ENCODE data around the gene RAD51B. TPM values are rescaled to one million over a fixed set of nuclear protein-coding genes. Genes with fewer than 3 reads are reported as not detected.
"Not testable (repeated sequence)": the region's sequence is repeated elsewhere in the genome, so short reads cannot be mapped to it uniquely, and the experiment has no call there.

Gene RAD51B
- total RNA-seq, 1 donor from 2014 or later: 38.6 TPM

DNA sequence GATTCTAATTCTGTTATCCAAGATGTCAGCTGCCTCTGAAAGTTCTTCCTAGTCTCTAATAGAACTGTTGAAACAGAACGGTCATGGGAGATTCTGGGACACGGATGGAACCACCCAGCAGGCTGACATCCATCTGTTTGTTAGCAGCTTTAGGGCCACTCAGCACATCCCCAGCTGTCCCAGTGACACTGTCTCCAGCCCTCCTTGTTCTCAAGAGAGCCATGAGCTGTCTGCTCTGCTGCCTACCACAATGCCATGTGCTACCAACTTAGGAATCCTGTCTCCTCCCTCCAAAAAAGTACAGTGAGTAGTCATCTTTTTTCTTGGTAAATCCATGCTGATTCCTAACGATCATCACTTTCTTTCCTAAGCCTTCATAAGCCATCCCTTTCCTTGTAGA, 842.8 kb downstream of the RAD51B start:
- Histone ChIP-seq H3K4me1 (ENCODE audit: control insufficient read depth in 3 of 3, insufficient read depth in 3 of 3, low read length in 3 of 3) (peaks cover 39 to 46% (median 40%) of the 10 kb centered on the region in 3 donors), H3K27me3 (ENCODE audit: control insufficient read depth in 3 of 3, insufficient read depth in 3 of 3, low read length in 3 of 3) (no peaks in the 10 kb centered on the region), H3K9me3 (ENCODE audit: control insufficient read depth in 3 of 3, low read length in 3 of 3) (no peaks in the 10 kb centered on the region), H3K27ac (ENCODE audit: low read depth, low read length) (no peak overlapping the region), H3K36me3 (ENCODE audit: control insufficient read depth in 3 of 3, insufficient read depth in 3 of 3, low read length in 3 of 3) (no peaks in the 10 kb centered on the region), H3K4me3 (ENCODE audit: low read length in 3 of 3) (no peak overlapping the region), H3K9ac (ENCODE audit: low read depth in 1 of 3, low read length in 3 of 3) (no peak overlapping the region)

DNA sequence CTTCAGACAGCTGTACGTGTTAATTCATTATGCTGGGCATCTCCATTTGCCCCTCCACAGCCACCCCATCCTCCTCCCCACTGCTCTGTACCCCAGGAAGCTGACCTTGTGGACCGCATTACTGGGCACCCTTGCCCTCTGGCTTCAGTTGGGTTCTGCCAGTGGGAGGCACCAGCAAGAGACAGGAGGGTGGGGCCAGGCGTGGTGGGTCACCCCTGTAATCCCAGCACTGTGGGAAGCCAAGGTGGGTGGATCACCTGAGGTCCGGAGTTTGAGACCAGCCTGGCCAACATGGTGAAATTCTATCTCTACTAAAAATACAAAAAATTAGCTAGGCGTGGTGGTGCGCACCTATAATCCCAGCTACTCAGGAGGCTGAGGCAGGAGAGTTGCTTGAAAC, 843.2 kb downstream of the RAD51B start:
- peaks cover 41 to 49% (median 41%) of the 10 kb centered on the region in 3 donors for H3K4me1 ChIP-seq (ENCODE audit: control insufficient read depth in 3 of 3, insufficient read depth in 3 of 3, low read length in 3 of 3)
- H3K4me3 ChIP-seq (ENCODE audit: low read length in 3 of 3); H3K27ac ChIP-seq (ENCODE audit: low read depth, low read length); H3K27me3 ChIP-seq (ENCODE audit: control insufficient read depth in 3 of 3, insufficient read depth in 3 of 3, low read length in 3 of 3); H3K9me3 ChIP-seq (ENCODE audit: control insufficient read depth in 3 of 3, low read length in 3 of 3); H3K9ac ChIP-seq (ENCODE audit: low read depth in 1 of 3, low read length in 3 of 3); H3K36me3 ChIP-seq (ENCODE audit: control insufficient read depth in 3 of 3, insufficient read depth in 3 of 3, low read length in 3 of 3): not testable (repeated sequence)

DNA sequence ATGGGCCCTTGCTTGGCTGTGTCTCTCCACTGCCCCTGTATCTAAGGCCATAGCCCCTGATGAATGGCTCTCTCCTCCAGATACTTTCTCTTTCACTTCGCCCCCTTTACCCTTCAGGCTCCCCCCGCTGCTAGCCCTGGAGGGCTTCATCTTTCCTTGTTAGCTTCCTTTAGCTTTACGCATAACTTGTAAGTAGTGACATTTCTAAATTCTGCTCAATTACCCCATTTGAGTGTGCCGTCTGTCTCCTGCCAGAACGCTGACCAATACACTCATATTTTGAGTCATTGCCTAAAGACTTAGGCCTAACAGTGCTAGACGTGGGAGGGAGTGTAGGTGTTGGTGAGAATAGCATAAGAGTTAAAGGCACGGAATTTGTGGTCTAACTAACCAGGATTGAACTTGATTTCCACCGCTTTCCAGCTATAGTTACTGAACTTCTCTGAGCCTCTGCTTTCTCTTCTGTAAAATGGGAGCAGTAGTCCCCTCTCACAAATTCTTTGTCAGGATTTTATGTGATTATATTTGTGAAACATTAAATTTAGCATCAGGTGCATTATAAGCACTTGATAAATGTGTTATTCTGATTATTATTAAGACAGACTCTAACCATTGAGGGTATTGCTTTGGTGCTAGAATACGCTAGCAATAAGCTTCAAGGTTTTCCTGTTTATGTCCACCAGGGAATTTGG, 844.0 kb downstream of the RAD51B start:
- Histone ChIP-seq H3K9ac (ENCODE audit: low read depth in 1 of 3, low read length in 3 of 3) (no peak overlapping the region), H3K27ac (ENCODE audit: low read depth, low read length) (peak overlapping the region; percentile 59), H3K4me1 (ENCODE audit: control insufficient read depth in 3 of 3, insufficient read depth in 3 of 3, low read length in 3 of 3) (peaks cover 40 to 52% (median 42%) of the 10 kb centered on the region in 3 donors)

DNA sequence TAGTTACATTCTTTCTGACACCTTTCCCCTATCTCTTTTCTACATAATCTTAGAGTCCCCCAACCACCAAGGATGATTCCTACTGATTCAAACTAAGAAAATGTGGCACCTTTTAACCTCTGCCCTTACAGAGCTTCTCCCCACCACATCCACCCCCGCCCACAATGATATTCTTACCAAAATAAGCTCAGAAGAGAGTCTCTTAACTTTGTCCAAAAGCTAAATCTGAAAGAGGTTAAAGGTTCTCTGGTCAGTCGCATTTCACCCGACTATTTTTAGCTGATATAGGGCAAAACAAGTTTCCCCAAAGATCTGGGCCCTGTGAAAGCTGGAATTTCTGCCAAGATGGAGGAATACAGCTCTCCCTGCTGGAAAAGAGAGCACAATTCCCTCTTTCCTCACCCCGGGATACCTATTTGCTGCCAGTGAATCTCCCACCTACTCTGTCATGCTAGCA, 844.7 kb downstream of the RAD51B start:
- Histone ChIP-seq H3K27ac (ENCODE audit: low read depth, low read length) (peak overlapping the region; percentile 59), H3K36me3 (ENCODE audit: control insufficient read depth in 3 of 3, insufficient read depth in 3 of 3, low read length in 3 of 3) (no peaks in the 10 kb centered on the region), H3K27me3 (ENCODE audit: control insufficient read depth in 3 of 3, insufficient read depth in 3 of 3, low read length in 3 of 3) (no peaks in the 10 kb centered on the region), H3K9me3 (ENCODE audit: control insufficient read depth in 3 of 3, low read length in 3 of 3) (no peaks in the 10 kb centered on the region), H3K9ac (ENCODE audit: low read depth in 1 of 3, low read length in 3 of 3) (no peak overlapping the region), H3K4me1 (ENCODE audit: control insufficient read depth in 3 of 3, insufficient read depth in 3 of 3, low read length in 3 of 3) (peaks cover 38 to 48% (median 40%) of the 10 kb centered on the region in 3 donors), H3K4me3 (ENCODE audit: low read length in 3 of 3) (no peak overlapping the region)

More for the DNA sequence above, 844.0 kb downstream of the RAD51B start:
- no peaks in the 10 kb centered on the region for H3K27me3 ChIP-seq (ENCODE audit: control insufficient read depth in 3 of 3, insufficient read depth in 3 of 3, low read length in 3 of 3)
- no peaks in the 10 kb centered on the region for H3K36me3 ChIP-seq (ENCODE audit: control insufficient read depth in 3 of 3, insufficient read depth in 3 of 3, low read length in 3 of 3)
- H3K9me3 ChIP-seq (ENCODE audit: control insufficient read depth in 3 of 3, low read length in 3 of 3): no peaks in the 10 kb centered on the region
- H3K4me3 ChIP-seq (ENCODE audit: low read length in 3 of 3): no peak overlapping the region

DNA sequence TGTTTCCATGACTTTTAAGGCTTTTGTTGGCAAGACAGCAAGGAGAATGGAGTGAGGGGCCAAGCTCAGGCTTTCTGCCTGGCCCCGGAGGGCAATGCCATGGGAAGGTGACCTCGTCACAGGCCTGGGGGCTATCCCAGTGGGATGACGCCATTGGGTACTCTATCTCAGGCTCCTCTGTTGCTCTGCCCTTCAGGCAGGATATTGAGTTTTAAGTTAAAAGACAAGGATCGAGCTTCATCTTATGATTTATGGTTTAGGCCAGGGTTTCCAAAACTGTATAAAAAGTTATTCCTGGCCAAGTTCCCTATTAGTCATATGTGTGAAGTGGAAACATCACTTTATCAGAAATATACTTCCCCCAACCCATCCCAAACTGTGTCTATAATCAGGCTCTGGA, 845.6 kb downstream of the RAD51B start:
- no peak overlapping the region for H3K9ac ChIP-seq (ENCODE audit: low read depth in 1 of 3, low read length in 3 of 3)
- H3K9me3 ChIP-seq (ENCODE audit: control insufficient read depth in 3 of 3, low read length in 3 of 3): no peaks in the 10 kb centered on the region
- H3K27me3 ChIP-seq (ENCODE audit: control insufficient read depth in 3 of 3, insufficient read depth in 3 of 3, low read length in 3 of 3): no peaks in the 10 kb centered on the region
- no peaks in the 10 kb centered on the region for H3K36me3 ChIP-seq (ENCODE audit: control insufficient read depth in 3 of 3, insufficient read depth in 3 of 3, low read length in 3 of 3)
- H3K27ac ChIP-seq (ENCODE audit: low read depth, low read length): peak overlapping the region; percentile 62
- no peak overlapping the region for H3K4me3 ChIP-seq (ENCODE audit: low read length in 3 of 3)
- H3K4me1 ChIP-seq (ENCODE audit: control insufficient read depth in 3 of 3, insufficient read depth in 3 of 3, low read length in 3 of 3): peaks cover 41 to 52% (median 45%) of the 10 kb centered on the region in 3 donors

DNA sequence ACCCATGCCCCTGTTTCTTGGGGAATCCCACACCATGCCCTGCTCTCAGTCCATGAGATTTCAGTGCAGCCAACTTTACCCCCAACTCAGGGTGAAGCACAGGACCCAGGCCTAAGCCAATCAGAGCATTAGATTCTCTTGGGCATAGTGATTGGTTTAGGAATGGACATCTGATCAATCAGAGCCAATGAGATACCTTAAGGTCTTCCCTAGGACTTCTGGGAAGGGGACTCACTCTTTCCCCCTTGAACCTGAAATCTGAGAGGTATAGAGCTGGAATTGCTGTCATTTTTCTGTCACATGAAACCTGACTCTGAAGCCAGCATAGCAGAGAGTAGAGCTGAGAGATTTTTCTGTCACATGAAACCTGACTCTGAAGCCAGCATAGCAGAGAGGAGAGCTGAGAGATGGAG, 846.2 kb downstream of the RAD51B start:
- H3K9me3 ChIP-seq (ENCODE audit: control insufficient read depth in 3 of 3, low read length in 3 of 3): no peaks in the 10 kb centered on the region
- H3K27me3 ChIP-seq (ENCODE audit: control insufficient read depth in 3 of 3, insufficient read depth in 3 of 3, low read length in 3 of 3): no peaks in the 10 kb centered on the region
- no peak overlapping the region for H3K9ac ChIP-seq (ENCODE audit: low read depth in 1 of 3, low read length in 3 of 3)
- H3K4me3 ChIP-seq (ENCODE audit: low read length in 3 of 3): no peak overlapping the region
- H3K4me1 ChIP-seq (ENCODE audit: control insufficient read depth in 3 of 3, insufficient read depth in 3 of 3, low read length in 3 of 3): peaks cover 47 to 59% (median 51%) of the 10 kb centered on the region in 3 donors
- H3K27ac ChIP-seq (ENCODE audit: low read depth, low read length): peak overlapping the region; percentile 62
- no peaks in the 10 kb centered on the region for H3K36me3 ChIP-seq (ENCODE audit: control insufficient read depth in 3 of 3, insufficient read depth in 3 of 3, low read length in 3 of 3)

DNA sequence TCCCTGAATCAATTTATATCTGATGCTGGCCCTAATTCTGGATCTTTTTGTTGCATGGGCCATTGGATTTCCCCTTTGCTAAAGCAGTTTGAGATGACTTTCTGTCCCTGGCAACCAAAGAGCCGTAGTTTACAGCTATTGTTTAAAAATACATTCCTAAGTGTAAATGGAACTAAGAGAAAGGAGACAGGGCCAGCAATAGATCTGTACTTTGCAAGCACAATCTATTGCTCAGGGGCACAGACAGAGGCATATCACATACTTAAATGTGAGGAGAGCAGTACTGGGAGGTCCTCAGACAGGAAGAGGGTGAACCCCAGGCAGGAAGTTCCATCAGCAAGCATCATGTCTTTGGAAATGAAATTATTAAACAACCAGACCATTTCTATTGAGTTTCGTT, 846.7 kb downstream of the RAD51B start:
- H3K9ac ChIP-seq (ENCODE audit: low read depth in 1 of 3, low read length in 3 of 3): no peak overlapping the region
- no peaks in the 10 kb centered on the region for H3K9me3 ChIP-seq (ENCODE audit: control insufficient read depth in 3 of 3, low read length in 3 of 3)
- peak overlapping the region; percentile 62 for H3K27ac ChIP-seq (ENCODE audit: low read depth, low read length)
- no peak overlapping the region for H3K4me3 ChIP-seq (ENCODE audit: low read length in 3 of 3)
- peaks cover 52 to 63% (median 56%) of the 10 kb centered on the region in 3 donors for H3K4me1 ChIP-seq (ENCODE audit: control insufficient read depth in 3 of 3, insufficient read depth in 3 of 3, low read length in 3 of 3)
- no peaks in the 10 kb centered on the region for H3K27me3 ChIP-seq (ENCODE audit: control insufficient read depth in 3 of 3, insufficient read depth in 3 of 3, low read length in 3 of 3)
- no peaks in the 10 kb centered on the region for H3K36me3 ChIP-seq (ENCODE audit: control insufficient read depth in 3 of 3, insufficient read depth in 3 of 3, low read length in 3 of 3)

DNA sequence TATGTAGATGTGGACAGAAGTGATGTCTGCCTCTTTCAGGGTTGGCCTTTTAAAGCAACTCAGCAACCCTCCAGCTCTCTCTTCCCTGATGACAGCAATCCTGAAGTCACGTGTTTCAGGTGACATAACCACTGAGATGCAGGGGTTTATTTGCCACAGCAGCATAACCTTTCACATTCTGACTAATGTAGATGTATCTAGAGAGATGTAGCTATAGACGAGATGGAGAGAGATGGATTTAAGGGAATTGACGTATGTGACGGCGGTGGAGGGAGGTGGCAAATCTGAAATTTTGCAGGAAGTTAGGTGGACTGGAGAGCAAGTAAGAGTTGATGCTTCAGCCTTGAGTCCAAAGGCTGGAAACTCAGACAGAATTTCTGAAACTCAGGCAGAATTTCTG, 847.3 kb downstream of the RAD51B start:
- H3K27me3 ChIP-seq (ENCODE audit: control insufficient read depth in 3 of 3, insufficient read depth in 3 of 3, low read length in 3 of 3): no peaks in the 10 kb centered on the region
- H3K4me3 ChIP-seq (ENCODE audit: low read length in 3 of 3): no peak overlapping the region
- no peaks in the 10 kb centered on the region for H3K36me3 ChIP-seq (ENCODE audit: control insufficient read depth in 3 of 3, insufficient read depth in 3 of 3, low read length in 3 of 3)
- no peaks in the 10 kb centered on the region for H3K9me3 ChIP-seq (ENCODE audit: control insufficient read depth in 3 of 3, low read length in 3 of 3)
- H3K9ac ChIP-seq (ENCODE audit: low read depth in 1 of 3, low read length in 3 of 3): no peak overlapping the region
- H3K27ac ChIP-seq (ENCODE audit: low read depth, low read length): peak overlapping the region; percentile 62
- peaks cover 58 to 70% (median 62%) of the 10 kb centered on the region in 3 donors for H3K4me1 ChIP-seq (ENCODE audit: control insufficient read depth in 3 of 3, insufficient read depth in 3 of 3, low read length in 3 of 3)

DNA sequence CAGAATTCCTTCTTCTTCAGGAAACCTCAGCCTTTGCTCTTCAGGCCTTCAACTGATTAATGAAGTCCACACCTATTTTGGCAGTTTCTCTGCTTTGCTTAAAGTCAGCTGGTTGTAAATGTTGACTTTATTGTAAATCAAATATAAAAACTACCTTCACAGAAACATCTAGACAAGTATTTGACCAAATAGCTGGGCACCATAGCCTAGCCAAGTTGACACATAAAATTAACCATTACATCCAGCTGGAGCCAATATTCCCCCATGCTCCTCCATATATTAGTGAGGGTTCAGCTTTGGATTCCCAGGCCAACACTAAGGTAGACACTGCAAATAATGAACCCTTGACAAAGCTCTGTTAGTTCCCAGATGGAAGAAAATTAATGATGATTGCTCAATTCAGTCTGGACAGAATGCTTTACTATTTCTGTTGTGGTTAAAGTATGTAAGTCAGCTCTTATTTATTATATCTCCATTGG, 847.8 kb downstream of the RAD51B start:
- Histone ChIP-seq H3K27me3 (ENCODE audit: control insufficient read depth in 3 of 3, insufficient read depth in 3 of 3, low read length in 3 of 3) (no peaks in the 10 kb centered on the region), H3K9ac (ENCODE audit: low read depth in 1 of 3, low read length in 3 of 3) (no peak overlapping the region), H3K4me1 (ENCODE audit: control insufficient read depth in 3 of 3, insufficient read depth in 3 of 3, low read length in 3 of 3) (peaks cover 63 to 73% (median 67%) of the 10 kb centered on the region in 3 donors), H3K4me3 (ENCODE audit: low read length in 3 of 3) (no peak overlapping the region), H3K36me3 (ENCODE audit: control insufficient read depth in 3 of 3, insufficient read depth in 3 of 3, low read length in 3 of 3) (no peaks in the 10 kb centered on the region), H3K9me3 (ENCODE audit: control insufficient read depth in 3 of 3, low read length in 3 of 3) (no peaks in the 10 kb centered on the region), H3K27ac (ENCODE audit: low read depth, low read length) (peak overlapping the region; percentile 62)

DNA sequence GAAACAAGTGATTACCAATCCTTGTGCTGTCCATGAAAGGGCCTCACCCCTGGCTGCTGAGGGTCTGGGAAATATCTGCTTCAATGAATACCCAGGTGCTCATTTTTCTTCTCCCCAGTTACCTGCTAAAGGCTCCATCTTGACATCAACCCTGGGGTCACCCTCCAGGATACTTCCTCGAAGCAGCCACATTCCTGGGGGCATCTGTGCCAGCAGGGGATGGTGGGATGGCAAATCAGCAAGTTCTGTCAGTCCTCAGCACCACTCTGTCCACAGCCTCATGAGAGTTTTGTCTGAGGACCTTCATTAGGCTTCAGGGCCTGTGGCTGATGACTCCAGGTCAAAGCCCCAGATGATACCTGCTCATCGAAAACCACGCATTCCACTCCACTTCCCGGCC, 848.4 kb downstream of the RAD51B start:
- H3K36me3 ChIP-seq (ENCODE audit: control insufficient read depth in 3 of 3, insufficient read depth in 3 of 3, low read length in 3 of 3): no peaks in the 10 kb centered on the region
- H3K4me1 ChIP-seq (ENCODE audit: control insufficient read depth in 3 of 3, insufficient read depth in 3 of 3, low read length in 3 of 3): peaks cover 69 to 77% (median 72%) of the 10 kb centered on the region in 3 donors
- H3K4me3 ChIP-seq (ENCODE audit: low read length in 3 of 3): no peak overlapping the region
- H3K27ac ChIP-seq (ENCODE audit: low read depth, low read length): peak overlapping the region; percentile 62
- H3K9ac ChIP-seq (ENCODE audit: low read depth in 1 of 3, low read length in 3 of 3): no peak overlapping the region
- H3K9me3 ChIP-seq (ENCODE audit: control insufficient read depth in 3 of 3, low read length in 3 of 3): no peaks in the 10 kb centered on the region
- no peaks in the 10 kb centered on the region for H3K27me3 ChIP-seq (ENCODE audit: control insufficient read depth in 3 of 3, insufficient read depth in 3 of 3, low read length in 3 of 3)
